ENCODE measurements around the gene PARM1.

PARM1 gene

GRCh38 chr4:74942251-74942917 lies 9.5 kb downstream of the PARM1 start:
- DNase-seq (ENCODE audit: low read depth) = no peak

GRCh38 chr4:74942918-74943253 lies 10.0 kb downstream of the PARM1 start:
- no peak for DNase-seq (ENCODE audit: low read depth)

GRCh38 chr4:74944354-74944793 lies 11.5 kb downstream of the PARM1 start:
- DNase-seq (ENCODE audit: low read depth) = no peak

GRCh38 chr4:74946196-74946595 lies 13.3 kb downstream of the PARM1 start:
- no peak for DNase-seq (ENCODE audit: low read depth)

GRCh38 chr4:74947798-74948197 lies 14.9 kb downstream of the PARM1 start:
- no peak for DNase-seq (ENCODE audit: low read depth)

- DNase-seq (ENCODE audit: low read depth) = no peak
Measured at GRCh38 chr4:74948236-74948635, 15.3 kb downstream of the PARM1 start.

GRCh38 chr4:74950200-74950599 lies 17.3 kb downstream of the PARM1 start:
- no peak for DNase-seq (ENCODE audit: low read depth)

- no peak for DNase-seq (ENCODE audit: low read depth)
Measured at GRCh38 chr4:74950882-74951281, 18.0 kb downstream of the PARM1 start.

GRCh38 chr4:74953647-74954046 lies 20.7 kb downstream of the PARM1 start:
- no peak for DNase-seq (ENCODE audit: low read depth)

- no peak for DNase-seq (ENCODE audit: low read depth)
Measured at GRCh38 chr4:74958881-74959280, 26.0 kb downstream of the PARM1 start.

- DNase-seq (ENCODE audit: low read depth) = no peak
Measured at GRCh38 chr4:74961230-74961629, 28.3 kb downstream of the PARM1 start.

- DNase-seq (ENCODE audit: low read depth) = no peak
Measured at GRCh38 chr4:74962584-74962983, 29.7 kb downstream of the PARM1 start.

GRCh38 chr4:74964311-74964710 lies 31.4 kb downstream of the PARM1 start:
- no peak for DNase-seq (ENCODE audit: low read depth)

- DNase-seq (ENCODE audit: low read depth) = no peak
Measured at GRCh38 chr4:74967324-74967723, 34.4 kb downstream of the PARM1 start.

- DNase-seq (ENCODE audit: low read depth) = no peak
Measured at GRCh38 chr4:74968456-74969164, 35.7 kb downstream of the PARM1 start.

GRCh38 chr4:74969507-74970474 lies 36.9 kb downstream of the PARM1 start:
- no peak for DNase-seq (ENCODE audit: low read depth)

- no peak for DNase-seq (ENCODE audit: low read depth)
Measured at GRCh38 chr4:74970577-74970976, 37.7 kb downstream of the PARM1 start.

- DNase-seq (ENCODE audit: low read depth) = no peak
Measured at GRCh38 chr4:74971862-74972261, 38.9 kb downstream of the PARM1 start.

GRCh38 chr4:74975082-74975481 lies 42.2 kb downstream of the PARM1 start:
- no peak for DNase-seq (ENCODE audit: low read depth)

- no peak for DNase-seq (ENCODE audit: low read depth)
Measured at GRCh38 chr4:74975848-74976824, 43.2 kb downstream of the PARM1 start.

GRCh38 chr4:74982546-74983252 lies 49.8 kb downstream of the PARM1 start:
- no peak for DNase-seq (ENCODE audit: low read depth)
